Measurements from ENCODE around the gene PCDH17.

The PCDH17 gene

DNA sequence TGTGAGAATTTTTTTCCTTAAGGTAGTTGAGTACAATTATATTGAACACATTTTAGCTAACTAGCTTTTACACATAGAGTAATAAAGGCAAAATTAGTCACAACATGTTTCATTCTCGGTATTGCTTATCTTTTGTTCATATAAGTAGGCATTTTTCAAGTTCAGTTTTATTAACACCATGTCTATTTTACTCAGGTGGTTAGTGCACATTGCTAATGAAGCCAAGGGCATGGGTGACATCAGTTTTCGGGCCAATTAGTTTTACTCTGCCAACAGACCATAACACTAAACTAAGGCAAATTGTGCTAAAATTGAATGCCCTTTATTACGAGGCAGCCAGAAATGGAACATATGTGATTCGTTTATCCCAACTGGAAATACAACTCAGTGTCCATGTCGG is 19.6 kb upstream of the PCDH17 start:
- H3K4me3 ChIP-seq (ENCODE audit: low read depth, low read length), result no peak overlapping the region
- TF ChIP-seq CTCF (IDR thresholded peaks at IDR 0.05; ENCODE audit: low read depth, low read length), result no peak

DNA sequence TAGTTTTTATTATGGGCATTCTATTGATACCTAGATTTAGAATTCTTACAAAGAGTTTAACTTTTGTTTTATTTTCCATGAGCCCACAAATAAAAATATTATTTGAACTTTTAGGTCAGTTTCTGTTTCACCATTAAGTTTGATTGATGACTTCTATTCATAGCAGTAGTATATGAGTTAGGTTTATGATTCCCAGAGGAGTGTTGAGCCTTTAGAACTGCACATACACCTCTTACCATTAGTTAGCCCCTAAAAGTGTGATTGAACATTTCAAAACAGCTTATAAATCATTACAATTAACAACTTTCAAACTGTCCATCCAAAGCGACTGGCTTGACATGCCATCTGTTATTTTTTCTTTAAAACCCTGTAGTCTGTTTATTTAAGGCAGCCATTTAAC is 19.0 kb upstream of the PCDH17 start:
- no peak for TF ChIP-seq CTCF (IDR thresholded peaks at IDR 0.05; ENCODE audit: low read depth, low read length)
- H3K4me3 ChIP-seq (ENCODE audit: low read depth, low read length), result no peak overlapping the region

DNA sequence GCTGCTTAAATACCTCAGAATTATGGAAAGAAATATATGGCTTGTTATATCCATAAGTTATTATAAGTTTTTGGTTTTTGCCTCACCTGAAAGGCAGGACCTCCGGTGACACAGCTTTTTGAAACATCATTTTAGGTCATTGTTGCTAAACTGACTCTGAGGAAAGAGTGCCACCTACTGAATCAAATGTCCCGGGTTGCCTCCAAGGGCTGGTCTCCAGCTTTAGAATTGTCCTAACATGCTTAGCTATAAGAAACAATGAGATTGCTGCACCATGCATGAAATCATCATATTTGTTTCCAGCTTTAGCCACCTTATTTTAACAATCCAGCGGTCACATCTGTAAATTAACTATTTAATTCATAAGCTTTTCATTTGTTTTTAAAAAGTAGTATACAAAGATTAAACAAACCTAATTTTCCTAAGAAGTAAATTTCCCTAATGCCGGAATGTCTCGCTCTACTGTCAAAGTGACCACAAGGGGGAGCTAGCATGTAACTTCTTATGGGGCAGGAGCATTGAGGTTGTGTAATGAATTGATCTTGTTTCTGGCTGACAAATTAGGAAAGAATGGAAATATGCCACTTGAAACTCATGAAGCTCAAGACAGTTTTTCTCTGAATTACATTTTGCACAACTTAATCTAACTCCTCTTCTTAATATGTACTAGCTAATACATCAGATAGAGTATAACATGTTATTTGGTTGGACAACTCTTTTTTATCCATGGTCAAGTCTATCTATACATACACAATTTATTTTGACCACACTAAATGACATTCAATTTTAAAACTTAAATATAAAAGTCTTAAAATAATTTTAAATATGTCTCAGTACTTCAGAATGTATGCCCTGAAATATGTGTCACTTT is 6.7 kb upstream of the PCDH17 start:
- peak; percentile 43; the same call in 1 of the 2 replicates for TF ChIP-seq CTCF (IDR thresholded peaks at IDR 0.05; ENCODE audit: low read depth, low read length)
- H3K4me3 ChIP-seq (ENCODE audit: low read depth, low read length), result no peak overlapping the region

DNA sequence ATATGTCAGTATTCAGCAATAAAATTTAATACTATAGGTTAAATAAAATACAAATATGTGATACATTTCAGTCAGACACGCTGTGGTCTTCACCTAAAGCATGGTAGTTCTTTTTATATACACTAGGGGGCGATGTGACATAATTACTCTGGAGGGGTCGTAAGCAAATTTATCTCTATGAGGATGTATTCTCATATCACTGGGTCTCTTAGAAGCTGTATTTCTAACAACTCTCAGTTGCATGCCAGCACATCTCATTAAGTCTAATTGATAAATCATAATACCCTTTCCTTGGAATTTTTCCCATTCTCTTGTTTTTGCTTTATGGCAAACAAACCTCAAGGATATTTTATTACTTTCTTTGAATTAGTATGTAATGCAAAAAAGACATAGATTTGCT is 3.9 kb upstream of the PCDH17 start:
- no peak overlapping the region for H3K4me3 ChIP-seq (ENCODE audit: low read depth, low read length)

DNA sequence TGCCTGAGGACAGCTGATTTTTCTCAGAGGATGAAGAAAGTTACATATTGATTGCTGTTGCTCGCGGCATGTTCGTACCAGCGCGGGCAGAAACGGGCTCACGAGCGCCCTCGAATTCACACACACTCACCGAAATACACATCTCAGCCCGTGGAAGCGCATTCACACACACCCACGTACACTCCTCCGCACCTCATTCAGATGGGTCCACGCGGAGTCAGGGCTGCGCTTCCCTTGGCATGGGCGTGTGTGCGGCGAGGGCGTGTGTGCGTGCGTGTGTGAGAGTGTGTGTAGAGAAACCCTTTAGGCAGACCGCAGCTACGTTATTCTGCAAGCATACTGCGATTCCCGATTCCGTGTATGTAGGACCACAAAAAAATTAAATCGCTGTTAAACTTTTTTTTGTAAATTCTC is 2.1 kb upstream of the PCDH17 start:
- peak overlapping the region; percentile 38 for H3K4me3 ChIP-seq (ENCODE audit: low read depth, low read length)
- TF ChIP-seq CTCF (IDR thresholded peaks at IDR 0.05; ENCODE audit: low read depth, low read length), result no peak

More for the DNA sequence above, 3.9 kb upstream of the PCDH17 start:
- no peak for TF ChIP-seq CTCF (IDR thresholded peaks at IDR 0.05; ENCODE audit: low read depth, low read length)

- H3K4me3 ChIP-seq (ENCODE audit: low read depth, low read length), result peak overlapping the region; percentile 38
- no peak for TF ChIP-seq CTCF (IDR thresholded peaks at IDR 0.05; ENCODE audit: low read depth, low read length)
These were observed 1.7 kb upstream of the PCDH17 start for GRCh38 chr13:57629821-57630235.

All from WI38 (cell line).